Activated CD4-positive, alpha-beta memory T cell treated with anti-CD3 and anti-CD28 coated beads, Interleukin-2, amount 10 ng/mL, durations not matched to agents 7 days and 5 days (primary cell): ENCODE results near the gene RDH8. TPM values are rescaled to one million over a fixed set of nuclear protein-coding genes. Genes with fewer than 3 reads are reported as not detected.
A peak's percentile ranks its signal among the peaks of the same experiment; 100 is the strongest.

Experiments
- CTCF ChIA-PET: fragments of 350-600 bp; sonication (Branson Sonifier 250); formaldehyde crosslinking; loops from one replicate; lab custom pipeline; 2021; ENCODE audit warnings: antibody characterized with exemption, inconsistent platforms; lab: Charles Lee
- POLR2A ChIA-PET: fragments of 350-600 bp; sonication (Branson Sonifier 250); formaldehyde crosslinking; loops from one replicate; lab custom pipeline; 2021; ENCODE audit warnings: antibody characterized with exemption; lab: Charles Lee
- DNase-seq: peaks from one replicate; pipeline ENCODE4 v3.0.0-alpha.2; 2020
- H3K27ac Mint-ChIP-seq: one replicate; pipeline ENCODE4 v1.8.0; 2021; ENCODE audit warnings: mild to moderate bottlenecking, mixed read lengths
- H3K27me3 Mint-ChIP-seq: one replicate; pipeline ENCODE4 v1.8.0; 2021; ENCODE audit warnings: mixed read lengths
- H3K36me3 Mint-ChIP-seq: one replicate; pipeline ENCODE4 v1.8.0; 2021; ENCODE audit warnings: low read depth, mixed read lengths
- H3K4me1 Mint-ChIP-seq: one replicate; pipeline ENCODE4 v1.8.0; 2021; ENCODE audit warnings: mixed read lengths
- H3K4me3 Mint-ChIP-seq: one replicate; pipeline ENCODE4 v1.8.0; 2021; ENCODE audit warnings: mild to moderate bottlenecking, mixed read lengths
- H3K9me3 Mint-ChIP-seq: one replicate; pipeline ENCODE4 v1.8.0; 2021; ENCODE audit warnings: mixed read lengths
- total RNA-seq, 2 experiments: library from RNA; stranded (reverse); gene quantifications; one replicate each; pipeline ENCODE4 v1.2.3, GENCODE V29; 2021

The RDH8 gene
- total RNA-seq, 2 experiments from 2014 or later, result not detected

GRCh38 chr19:10068205-10068604, 54.9 kb downstream of the RDH8 start:
- Mint-ChIP-seq H3K9me3 (no peaks in the 10 kb centered on the region), H3K4me1 (peaks cover 12% of the 10 kb centered on the region), H3K36me3 (no peaks in the 10 kb centered on the region), H3K27me3 (peaks cover 9% of the 10 kb centered on the region), H3K27ac (no peak overlapping the region), H3K4me3 (no peak overlapping the region)
- peak; percentile 48 for DNase-seq
- CTCF ChIA-PET, result interaction anchor here (0.9 to 1.6 kb wide), 2 partner anchors 28 to 181 kb away, joined by 3 to 4 read pairs; no protein-coding TSS in a partner anchor
- POLR2A ChIA-PET, result no interaction called here

- Mint-ChIP-seq H3K9me3 (peaks cover 3% of the 10 kb centered on the region), H3K4me1 (peaks cover 12% of the 10 kb centered on the region), H3K27me3 (peaks cover 4% of the 10 kb centered on the region), H3K4me3 (no peak overlapping the region), H3K27ac (no peak overlapping the region), H3K36me3 (no peaks in the 10 kb centered on the region)
- CTCF ChIA-PET, result no interaction called here
- POLR2A ChIA-PET, result no interaction called here
- DNase-seq, result no peak
Observed at GRCh38 chr19:10069046-10069445, 55.8 kb downstream of the RDH8 start.

GRCh38 chr19:10070730-10071446, 57.6 kb downstream of the RDH8 start:
- no peak overlapping the region for H3K27ac Mint-ChIP-seq
- DNase-seq, result no peak
- H3K27me3 Mint-ChIP-seq, result peaks cover 2% of the 10 kb centered on the region
- H3K4me3 Mint-ChIP-seq, result no peak overlapping the region
- H3K36me3 Mint-ChIP-seq, result no peaks in the 10 kb centered on the region
- H3K4me1 Mint-ChIP-seq, result peaks cover 12% of the 10 kb centered on the region
- POLR2A ChIA-PET, result no interaction called here
- CTCF ChIA-PET, result no interaction called here
- H3K9me3 Mint-ChIP-seq, result peaks cover 5% of the 10 kb centered on the region

Other genes starting within 250 kb of the RDH8 start
- gene ZNF846, start 244.7 kb upstream of the RDH8 start, total RNA-seq, result 1 to 10 TPM; 6.5 to 6.7 TPM
- 10 to 100 TPM; 18.3 to 20.6 TPM for gene FBXL12, start 194.4 kb upstream of the RDH8 start, total RNA-seq
- gene UBL5, start 185.6 kb upstream of the RDH8 start, total RNA-seq, result 100 to 1,000 TPM; 339 to 372 TPM
- 10 to 100 TPM; 96.0 to 97.0 TPM for gene PIN1, start 178.2 kb upstream of the RDH8 start, total RNA-seq
- 10 to 100 TPM in 1 of 2 experiments, 1 to 10 TPM in 1; 9.7 to 10.5 TPM for gene OLFM2, start 77.0 kb upstream of the RDH8 start, total RNA-seq
- 1 to 10 TPM; 1.1 TPM for gene COL5A3, start 3.0 kb upstream of the RDH8 start, total RNA-seq
- gene SHFL, start 72.8 kb downstream of the RDH8 start, total RNA-seq, result 100 to 1,000 TPM; 103 to 108 TPM
- gene ANGPTL6, start 89.2 kb downstream of the RDH8 start, total RNA-seq, result 1 to 10 TPM; 2.4 TPM
- 10 to 100 TPM; 74.3 to 75.6 TPM for gene PPAN, start 92.9 kb downstream of the RDH8 start, total RNA-seq
- gene P2RY11, start 98.2 kb downstream of the RDH8 start, total RNA-seq, result 10 to 100 TPM; 33.2 to 33.5 TPM
- 100 to 1,000 TPM; 202 to 203 TPM for gene EIF3G, start 106.4 kb downstream of the RDH8 start, total RNA-seq
- 100 to 1,000 TPM; 314 to 331 TPM for gene DNMT1, start 181.5 kb downstream of the RDH8 start, total RNA-seq
- gene S1PR2, start 217.8 kb downstream of the RDH8 start, total RNA-seq, result 10 to 100 TPM in 1 of 2 experiments, 1 to 10 TPM in 1; 9.5 to 10.6 TPM
- gene MRPL4, start 238.7 kb downstream of the RDH8 start, total RNA-seq, result 10 to 100 TPM; 55.4 to 58.6 TPM